GM23338 (cell line): Measurements from ENCODE around the gene DARS2. TPM values are rescaled to one million over a fixed set of nuclear protein-coding genes. Genes with fewer than 3 reads are reported as not detected.

Source experiments
- ATAC-seq: fragments of 200-7000 bp; cut with Tn5 transposase; 3 replicates; pipeline ENCODE4 v1.9.1; 2020
- DNase-seq: peaks from one replicate; pipeline ENCODE4 v3.0.0-alpha.2; 2015; ENCODE audit warnings: low spot score
- H2AFZ ChIP-seq: fragments of 200-600 bp; sonication (generic); 2 replicates; pipeline ENCODE4 v1.8.0; 2016; ENCODE audit warnings: antibody characterized with exemption, mild to moderate bottlenecking, moderate library complexity
- H3F3A ChIP-seq: fragments of 200-600 bp; sonication (generic); replicated peaks from 2 replicates; pipeline ENCODE4 v1.8.0; 2017; ENCODE audit warnings: antibody characterized with exemption, mixed run types, low read depth
- H3K27ac ChIP-seq: fragments of 200-600 bp; sonication (generic); 2 replicates; pipeline ENCODE4 v1.6.1; 2016; ENCODE audit warnings: low read depth
- H3K27me3 ChIP-seq: fragments of 200-600 bp; sonication (generic); 2 replicates; pipeline ENCODE4 v1.8.0; 2016; ENCODE audit warnings: mild to moderate bottlenecking, mixed run types, moderate library complexity; ENCODE audit not compliant: insufficient read depth
- H3K36me3 ChIP-seq: fragments of 200-600 bp; sonication (generic); 2 replicates; pipeline ENCODE4 v1.8.0; 2016; ENCODE audit warnings: mild to moderate bottlenecking; ENCODE audit not compliant: insufficient read depth
- H3K4me1 ChIP-seq: fragments of 200-600 bp; sonication (generic); 2 replicates; pipeline ENCODE4 v1.8.0; 2016; ENCODE audit warnings: mild to moderate bottlenecking, moderate library complexity; ENCODE audit not compliant: insufficient read depth
- H3K4me2 ChIP-seq: fragments of 200-600 bp; sonication (generic); 2 replicates; pipeline ENCODE4 v1.7.1; 2017; ENCODE audit warnings: mixed run types
- H3K4me3 ChIP-seq: fragments of 200-600 bp; sonication (generic); 2 replicates; pipeline ENCODE4 v1.6.1; 2016; ENCODE audit warnings: mixed run types
- H3K79me2 ChIP-seq: fragments of 200-600 bp; sonication (generic); replicated peaks from 2 replicates; pipeline ENCODE4 v1.8.0; 2017; ENCODE audit warnings: mild to moderate bottlenecking; ENCODE audit not compliant: insufficient read depth
- H3K9me2 ChIP-seq: fragments of 200-600 bp; sonication (generic); 2 replicates; pipeline ENCODE4 v1.8.0; 2017; ENCODE audit not compliant: insufficient read depth
- H4K20me1 ChIP-seq: fragments of 200-600 bp; sonication (generic); replicated peaks from 2 replicates; pipeline ENCODE4 v1.8.0; 2017; ENCODE audit warnings: mild to moderate bottlenecking; ENCODE audit not compliant: insufficient read depth
- H3K27ac Mint-ChIP-seq: 2 replicates; pipeline ENCODE4 v1.8.0; 2020; ENCODE audit warnings: inconsistent platforms, mild to moderate bottlenecking, moderate library complexity, mixed read lengths
- H3K27me3 Mint-ChIP-seq: 3 replicates; pipeline ENCODE4 v1.8.0; 2022; ENCODE audit warnings: low read depth, mild to moderate bottlenecking, moderate library complexity, mixed read lengths, inconsistent platforms; ENCODE audit not compliant: insufficient read depth, poor library complexity
- H3K36me3 Mint-ChIP-seq: 3 replicates; pipeline ENCODE4 v1.8.0; 2021; ENCODE audit warnings: low read depth, mild to moderate bottlenecking, inconsistent platforms, moderate library complexity, mixed read lengths
- H3K4me1 Mint-ChIP-seq: 3 replicates; pipeline ENCODE4 v1.8.0; 2020; ENCODE audit warnings: mild to moderate bottlenecking, inconsistent platforms, mixed read lengths
- H3K4me3 Mint-ChIP-seq: 3 replicates; pipeline ENCODE4 v1.8.0; 2021; ENCODE audit warnings: moderate library complexity, mild to moderate bottlenecking, inconsistent platforms, mixed read lengths
- H3K9me3 Mint-ChIP-seq: 3 replicates; pipeline ENCODE4 v1.8.0; 2020; ENCODE audit warnings: moderate library complexity, mild to moderate bottlenecking, inconsistent platforms, mixed read lengths
- CTCF ChIP-seq, 2 experiments: fragments of 200-600 bp in 1 of 2; sonication (generic) in 1 of 2; conservative IDR thresholded peaks; 2 replicates each; pipeline versions ENCODE4 v1.5.1 to v1.6.1; 2016 to 2017; ENCODE audit warnings: antibody characterized with exemption in 2 of 2, low read depth in 2 of 2, mild to moderate bottlenecking in 2 of 2, moderate library complexity in 1 of 2
- ETS1 ChIP-seq: IDR thresholded peaks from 2 replicates; pipeline ENCODE4 v1.6.1; 2016; ENCODE audit warnings: antibody characterized with exemption
- EZH2 ChIP-seq: fragments of 200-600 bp; sonication (generic); IDR thresholded peaks from one replicate; pipeline ENCODE4 v1.8.0; 2017; ENCODE audit warnings: antibody characterized with exemption, mild to moderate bottlenecking, low read depth; ENCODE audit not compliant: unreplicated experiment
- EZH2phosphoT487 ChIP-seq: fragments of 200-600 bp; sonication (generic); IDR thresholded peaks from one replicate; pipeline ENCODE4 v1.8.1; 2018; ENCODE audit warnings: antibody characterized with exemption; ENCODE audit not compliant: unreplicated experiment
- JUNB ChIP-seq: IDR thresholded peaks from one replicate; pipeline ENCODE4 v1.6.1; 2016; ENCODE audit warnings: antibody characterized with exemption; ENCODE audit not compliant: unreplicated experiment
- NANOG ChIP-seq: IDR thresholded peaks from 2 replicates; pipeline ENCODE4 v1.6.1; 2016; ENCODE audit warnings: antibody characterized with exemption, borderline replicate concordance
- STAT1 ChIP-seq: IDR thresholded peaks from one replicate; pipeline ENCODE4 v1.6.1; 2016; ENCODE audit warnings: antibody characterized with exemption; ENCODE audit not compliant: unreplicated experiment
- ZNF114 ChIP-seq: fragments of 250-450 bp; sonication (Bioruptor Pico); IDR thresholded peaks from 2 replicates; pipeline ENCODE4 v1.5.0; 2020; ENCODE audit warnings: mild to moderate bottlenecking, moderate library complexity
- ZNF331 ChIP-seq: fragments of 250-450 bp; sonication (Bioruptor Pico); IDR thresholded peaks from 2 replicates; pipeline ENCODE4 v1.5.0; 2020; ENCODE audit warnings: low read depth, mild to moderate bottlenecking, moderate library complexity
- ZNF462 ChIP-seq: fragments of 250-450 bp; sonication (Bioruptor Pico); IDR thresholded peaks from 2 replicates; pipeline ENCODE4 v1.5.0; 2020; ENCODE audit warnings: mild to moderate bottlenecking, moderate library complexity
- polyA plus RNA-seq: library from polyadenylated mRNA; unstranded; fragments of >200 nt; fragmentation: Nextera tagmentation; extraction: Ambion mirVana; gene quantifications from 2 replicates; pipeline ENCODE4 v1.2.1, GENCODE V29; 2016
- total RNA-seq: library from RNA; depleted of rRNA; stranded (reverse); fragments of >200 nt; shearing (Covaris generic); gene quantifications from 2 replicates; pipeline ENCODE4 v1.2.3, GENCODE V29; 2014

Gene DARS2
- total and polyA plus RNA-seq, 2 experiments from 2014 or later: 18.1 to 41.1 TPM

GRCh38 chr1:173863224-173864161 is 39.0 kb downstream of the DARS2 start:
- H4K20me1 ChIP-seq: peaks cover 16% of the 10 kb centered on the region
- Mint-ChIP-seq H3K27me3 (peaks cover 61% of the 10 kb centered on the region), H3K9me3 (peaks cover 13% of the 10 kb centered on the region; the same call in 2 of the 3 replicates), H3K36me3 (peaks cover 78% of the 10 kb centered on the region), H3K4me3 (peak overlapping the region; percentile 100), H3K4me1 (peaks cover 22% of the 10 kb centered on the region), H3K27ac (peak overlapping the region; percentile 94)
- peaks cover 32% of the 10 kb centered on the region for H3K79me2 ChIP-seq
- H3K4me3 ChIP-seq: peak overlapping the region; percentile 90
- peak overlapping the region; percentile 87 for H3K4me2 ChIP-seq
- peaks cover 40% of the 10 kb centered on the region for H3K36me3 ChIP-seq
- TF ChIP-seq ZNF114 (CRISPR knock-in tag) (no peak), NANOG (no peak), ZNF331 (CRISPR knock-in tag) (no peak), ETS1 (no peak), CTCF (conservative IDR thresholded peaks at IDR 0.05; ENCODE audit: low read depth in 2 of 2) (no peak)
- peak overlapping the region; percentile 96 for H3K27ac ChIP-seq
- ATAC-seq (no peak), DNase-seq (no peak)
- H3K27me3 ChIP-seq: no peaks in the 10 kb centered on the region
- no peak overlapping the region for H2AFZ ChIP-seq
- peaks cover 64% of the 10 kb centered on the region for H3F3A ChIP-seq
- peaks cover 24% of the 10 kb centered on the region for H3K4me1 ChIP-seq
- no peaks in the 10 kb centered on the region for H3K9me2 ChIP-seq

GRCh38 chr1:173864179-173864867 is 39.9 kb downstream of the DARS2 start:
- Mint-ChIP-seq H3K4me3 (peak overlapping the region; percentile 100), H3K9me3 (peaks cover 13% of the 10 kb centered on the region; the same call in 2 of the 3 replicates), H3K27ac (peak overlapping the region; percentile 94), H3K36me3 (peaks cover 76% of the 10 kb centered on the region), H3K4me1 (peaks cover 22% of the 10 kb centered on the region), H3K27me3 (peaks cover 59% of the 10 kb centered on the region)
- H2AFZ ChIP-seq: no peak overlapping the region
- H3K36me3 ChIP-seq: peaks cover 39% of the 10 kb centered on the region
- peaks cover 38% of the 10 kb centered on the region for H3K79me2 ChIP-seq
- ATAC-seq (no peak), DNase-seq (no peak)
- H3K4me1 ChIP-seq: peaks cover 28% of the 10 kb centered on the region
- H3K27me3 ChIP-seq: no peaks in the 10 kb centered on the region
- no peaks in the 10 kb centered on the region for H3K9me2 ChIP-seq
- peak overlapping the region; percentile 96 for H3K27ac ChIP-seq
- peak overlapping the region; percentile 90 for H3K4me3 ChIP-seq
- peaks cover 70% of the 10 kb centered on the region for H3F3A ChIP-seq
- peaks cover 16% of the 10 kb centered on the region for H4K20me1 ChIP-seq
- H3K4me2 ChIP-seq: peak overlapping the region; percentile 87
- no peak for TF ChIP-seq EZH2
- no peak for TF ChIP-seq JUNB
- TF ChIP-seq ZNF462 (CRISPR knock-in tag): no peak
- no peak for TF ChIP-seq STAT1
- TF ChIP-seq EZH2phosphoT487: no peak
- TF ChIP-seq ZNF331 (CRISPR knock-in tag): no peak
- TF ChIP-seq ZNF114 (CRISPR knock-in tag): no peak
